PC-9 (cell line): Measurements from ENCODE around the gene RAMP2. TPM values are rescaled to one million over a fixed set of nuclear protein-coding genes. Genes with fewer than 3 reads are reported as not detected.

Source experiments
- BruUV-seq: library from RNA; stranded (reverse); fragments of 400-500 nt; replicated peaks from 2 replicates; lab custom pipeline; 2021; lab: Mats Ljungman, UMichigan
- CTCF ChIA-PET: fragments of 300-600 bp; sonication (Branson Sonifier 250); formaldehyde crosslinking; loops from one replicate; lab custom pipeline; 2022; ENCODE audit warnings: antibody characterized with exemption; lab: Charles Lee
- POLR2A ChIA-PET: fragments of 300-600 bp; sonication (Branson Sonifier 250); formaldehyde crosslinking; loops from one replicate; lab custom pipeline; 2022; ENCODE audit warnings: antibody characterized with exemption; ENCODE audit not compliant: unreplicated experiment; lab: Charles Lee
- DNase-seq, 2 experiments: peaks; one replicate each; pipeline versions ENCODE4 v3.0.0 to v3.0.0-alpha.2; 2015 to 2022; ENCODE audit warnings: mixed read lengths in 1 of 2
- H2AFZ ChIP-seq: fragments of 200-600 bp; sonication (generic); 2 replicates; pipeline ENCODE4 v1.8.1; 2017; ENCODE audit warnings: antibody characterized with exemption
- H3F3A ChIP-seq: fragments of 200-600 bp; sonication (generic); 2 replicates; pipeline ENCODE4 v1.8.1; 2017; ENCODE audit warnings: antibody characterized with exemption, mild to moderate bottlenecking, low read depth; ENCODE audit not compliant: insufficient read depth
- H3K27ac ChIP-seq: fragments of 200-600 bp; sonication (generic); 2 replicates; pipeline ENCODE4 v1.6.1; 2016; ENCODE audit warnings: mixed run types
- H3K27me3 ChIP-seq: fragments of 200-600 bp; sonication (generic); 2 replicates; pipeline ENCODE4 v1.6.1; 2016; ENCODE audit warnings: low read depth, mixed run types; ENCODE audit not compliant: insufficient read depth
- H3K36me3 ChIP-seq: fragments of 200-600 bp; sonication (generic); 2 replicates; pipeline ENCODE4 v1.6.1; 2016; ENCODE audit warnings: low read depth, mixed run types
- H3K4me1 ChIP-seq: fragments of 200-600 bp; sonication (generic); replicated peaks from 2 replicates; pipeline ENCODE4 v1.6.1; 2016; ENCODE audit warnings: mixed run types; ENCODE audit not compliant: insufficient read depth
- H3K4me2 ChIP-seq: fragments of 200-600 bp; sonication (generic); 2 replicates; pipeline ENCODE4 v1.6.1; 2017; ENCODE audit warnings: mixed run types
- H3K4me3 ChIP-seq: fragments of 200-600 bp; sonication (generic); 2 replicates; pipeline ENCODE4 v1.6.1; 2016; ENCODE audit warnings: mixed run types
- H3K79me2 ChIP-seq: fragments of 200-600 bp; sonication (generic); 2 replicates; pipeline ENCODE4 v1.6.1; 2017; ENCODE audit warnings: low read depth, mixed run types
- H3K9me2 ChIP-seq: fragments of 200-600 bp; sonication (generic); 2 replicates; pipeline ENCODE4 v1.8.1; 2017; ENCODE audit warnings: mild to moderate bottlenecking; ENCODE audit not compliant: insufficient read depth
- H3K9me3 ChIP-seq: fragments of 200-600 bp; sonication (generic); 2 replicates; pipeline ENCODE4 v1.8.1; 2016; ENCODE audit warnings: low read depth; ENCODE audit not compliant: insufficient read depth
- H4K20me1 ChIP-seq: fragments of 200-600 bp; sonication (generic); 2 replicates; pipeline ENCODE4 v1.8.1; 2017; ENCODE audit not compliant: insufficient read depth
- CTCF ChIP-seq: fragments of 200-600 bp; sonication (generic); conservative IDR thresholded peaks from 2 replicates; pipeline ENCODE4 v1.6.1; 2017; ENCODE audit warnings: mixed run types, antibody characterized with exemption, mild to moderate bottlenecking, moderate library complexity
- EZH2 ChIP-seq: fragments of 200-600 bp; sonication (generic); IDR thresholded peaks from 2 replicates; pipeline ENCODE4 v1.8.0; 2017; ENCODE audit warnings: antibody characterized with exemption, low read depth
- intact Hi-C: fragments of 100-400 bp; cut with micrococcal nuclease; formaldehyde crosslinking; loops from one replicate; pipeline ENCODE4 v1.10.0; 2022; ENCODE audit not compliant: unreplicated experiment
- total RNA-seq: library from RNA; stranded (reverse); gene quantifications from 2 replicates; pipeline ENCODE4 v1.2.3, GENCODE V29; 2021

RAMP2 gene
- total RNA-seq, 1 experiment from 2014 or later = not detected

DNA sequence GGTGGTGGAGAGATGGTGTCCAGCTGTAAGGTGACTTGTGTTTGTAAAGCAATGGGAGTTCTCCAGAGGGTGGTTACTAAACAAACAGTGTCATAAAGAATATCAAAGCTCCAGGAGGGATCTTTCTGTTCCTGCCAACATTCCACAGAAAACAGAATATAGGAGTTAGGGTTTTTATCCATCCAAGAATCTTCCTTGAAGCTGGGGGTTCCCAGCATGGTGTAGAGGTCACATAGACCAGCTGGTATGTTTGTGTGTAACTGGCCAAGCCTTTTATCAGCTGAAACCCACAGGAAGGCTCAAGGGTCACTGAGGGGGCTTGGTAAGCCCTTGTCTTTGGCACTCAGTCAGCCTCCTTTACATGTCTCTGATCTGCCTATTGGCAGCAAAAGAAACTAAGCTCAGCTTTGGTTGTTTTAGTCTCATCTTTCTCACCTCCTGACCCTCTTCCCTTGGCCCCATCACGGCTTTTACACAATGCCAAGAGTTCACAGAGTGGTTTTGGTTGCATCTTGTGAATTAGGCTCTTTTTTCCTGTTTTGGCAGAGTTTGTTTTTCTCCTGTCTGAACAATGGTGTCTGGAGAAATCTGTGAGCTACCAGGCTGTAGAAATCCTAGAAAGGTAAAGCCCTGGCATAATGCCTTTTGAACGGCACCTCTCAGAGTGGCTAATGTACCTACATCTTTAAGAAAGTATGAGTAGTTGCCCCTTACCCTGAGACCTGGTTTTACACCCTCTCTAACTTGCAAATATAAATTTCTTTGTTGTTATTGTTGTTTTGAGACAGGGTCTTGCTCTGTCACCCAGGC is 42.3 kb downstream of the RAMP2 start:
- CTCF ChIA-PET = interaction anchor here (1.4 kb wide), 1 partner anchor 21 kb away, joined by 5 read pairs; the partner anchor contains the start of gene BECN1
- no peak for DNase-seq
- BruUV-seq = no TSS peak
- H3K4me2 ChIP-seq = no peak overlapping the region
- peaks cover 1% of the 10 kb centered on the region; the same call in 1 of the 2 replicates for H3K79me2 ChIP-seq
- no peaks in the 10 kb centered on the region for H3F3A ChIP-seq
- TF ChIP-seq EZH2 (no peak), CTCF (no peak)
- no peaks in the 10 kb centered on the region for H3K36me3 ChIP-seq
- H4K20me1 ChIP-seq = no peaks in the 10 kb centered on the region
- POLR2A ChIA-PET = interaction anchor here (0.5 to 0.7 kb wide), 3 partner anchors 17 to 778 kb away, joined by 4 to 15 read pairs (median 4); no protein-coding TSS in a partner anchor
- no peak overlapping the region for H3K27ac ChIP-seq
- no peak overlapping the region for H2AFZ ChIP-seq
- no peak overlapping the region for H3K4me3 ChIP-seq
- no peaks in the 10 kb centered on the region for H3K27me3 ChIP-seq
- no peaks in the 10 kb centered on the region for H3K9me2 ChIP-seq
- no peaks in the 10 kb centered on the region for H3K4me1 ChIP-seq
- intact Hi-C loops = no loop called here
- H3K9me3 ChIP-seq = no peaks in the 10 kb centered on the region

- Histone ChIP-seq H3K9me2 (no peaks in the 10 kb centered on the region), H3K79me2 (no peaks in the 10 kb centered on the region), H2AFZ (no peak overlapping the region), H4K20me1 (no peaks in the 10 kb centered on the region), H3K9me3 (no peaks in the 10 kb centered on the region), H3F3A (peaks cover 7% of the 10 kb centered on the region; the same call in 1 of the 2 replicates), H3K4me3 (no peak overlapping the region), H3K27ac (no peak overlapping the region), H3K4me1 (no peaks in the 10 kb centered on the region), H3K36me3 (0 out of 2 replicates have a peak, but pooled peaks cover under 1% of the 10 kb centered on the region), H3K4me2 (no peak overlapping the region), H3K27me3 (no peaks in the 10 kb centered on the region)
- intact Hi-C loops = no loop called here
- CTCF ChIA-PET = no interaction called here
- BruUV-seq = no TSS peak
- TF ChIP-seq CTCF = no peak
- no peak for TF ChIP-seq EZH2
- DNase-seq = peak in 1 of 2 experiments; percentile 79
- POLR2A ChIA-PET = no interaction called here
Measured at GRCh38 chr17:42804918-42805367, 43.9 kb downstream of the RAMP2 start.

GRCh38 chr17:42806249-42806648 is 45.2 kb downstream of the RAMP2 start:
- ChIA-PET POLR2A (no interaction called here), CTCF (no interaction called here)
- DNase-seq = no peak
- no peaks in the 10 kb centered on the region for H3K9me3 ChIP-seq
- no peaks in the 10 kb centered on the region for H3K9me2 ChIP-seq
- H3F3A ChIP-seq = peaks cover 12% of the 10 kb centered on the region; the same call in 1 of the 2 replicates
- TF ChIP-seq EZH2 (no peak), CTCF (no peak)
- H3K79me2 ChIP-seq = no peaks in the 10 kb centered on the region
- no peaks in the 10 kb centered on the region for H4K20me1 ChIP-seq
- H2AFZ ChIP-seq = no peak overlapping the region
- BruUV-seq = no TSS peak
- H3K4me1 ChIP-seq = no peaks in the 10 kb centered on the region
- H3K4me2 ChIP-seq = no peak overlapping the region
- H3K4me3 ChIP-seq = no peak overlapping the region
- 0 out of 2 replicates have a peak, but pooled peaks cover 10% of the 10 kb centered on the region for H3K36me3 ChIP-seq
- intact Hi-C loops = no loop called here
- no peaks in the 10 kb centered on the region for H3K27me3 ChIP-seq
- no peak overlapping the region for H3K27ac ChIP-seq
